Stomach (tissue), 4 donors: ENCODE measurements around the gene HIVEP1.

Experiments
- CTCF ChIP-seq, 7 experiments: fragments of 450-650 bp in 4 of 7; fragments of 200-600 bp in 3 of 7; sonication (generic) in 3 of 7; IDR thresholded peaks; one replicate each; pipeline ENCODE4 v1.5.1; 2016 to 2019; ENCODE audit warnings: antibody characterized with exemption in 7 of 7, control low read depth in 2 of 7, mild to moderate bottlenecking in 1 of 7
- EP300 ChIP-seq: sonication (generic); formaldehyde crosslinking; IDR thresholded peaks from one replicate; pipeline ENCODE4 v1.6.1; 2017; ENCODE audit warnings: antibody characterized with exemption
- POLR2A ChIP-seq, 4 donors: fragments of 450-650 bp; IDR thresholded peaks; one replicate each; pipeline ENCODE4 v1.6.1; 2016; ENCODE audit warnings: antibody characterized with exemption in 4 of 4, control low read depth in 2 of 4, mild to moderate bottlenecking in 1 of 4, moderate library complexity in 1 of 4
- POLR2AphosphoS5 ChIP-seq, 3 donors: sonication (generic); formaldehyde crosslinking; IDR thresholded peaks; one replicate each; pipeline ENCODE4 v1.6.1; 2016; ENCODE audit warnings: antibody characterized with exemption in 3 of 3

DNA sequence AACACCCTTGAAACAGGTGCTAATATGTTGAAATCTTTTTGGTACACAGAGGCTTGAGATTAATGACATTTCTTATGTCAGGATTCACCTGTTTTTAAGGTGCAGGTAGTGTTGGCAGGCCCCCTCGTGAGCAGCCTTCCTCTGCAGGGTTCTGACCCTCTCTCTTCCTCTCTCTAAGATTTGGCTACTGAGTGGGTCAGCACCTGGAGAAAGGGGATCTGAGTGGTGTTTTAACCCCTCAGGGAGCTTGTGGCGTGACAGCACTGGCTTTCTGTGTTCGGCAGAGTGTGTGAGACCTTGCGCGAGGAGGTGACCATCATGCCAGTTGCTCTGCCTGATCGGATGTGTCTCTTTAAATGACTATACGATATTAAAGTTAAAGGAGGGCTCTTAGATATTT is 37.1 kb downstream of the HIVEP1 start:
- TF ChIP-seq CTCF (IDR thresholded peaks at IDR 0.05) (no peak), POLR2A (IDR thresholded peaks at IDR 0.05) (no peak), POLR2AphosphoS5 (IDR thresholded peaks at IDR 0.05) (no peak), EP300 (no peak)
